HEK293 (cell line): ENCODE measurements around the gene SBF1.

ENCODE experiments used
- ZNF791 ChIP-seq: fragments of 450-650 bp; formaldehyde crosslinking; IDR thresholded peaks from 2 replicates; pipeline ENCODE4 v1.5.1; 2016; ENCODE audit warnings: missing biosample characterization, missing genetic modification characterization
- TF ChIP-seq, protein P1 (sequence below): fragments of 450-650 bp; formaldehyde crosslinking; IDR thresholded peaks from 2 replicates; pipeline ENCODE4 v1.5.1; 2016; ENCODE audit warnings: missing biosample characterization, missing genetic modification characterization

- TF ChIP-seq, protein P1, sequence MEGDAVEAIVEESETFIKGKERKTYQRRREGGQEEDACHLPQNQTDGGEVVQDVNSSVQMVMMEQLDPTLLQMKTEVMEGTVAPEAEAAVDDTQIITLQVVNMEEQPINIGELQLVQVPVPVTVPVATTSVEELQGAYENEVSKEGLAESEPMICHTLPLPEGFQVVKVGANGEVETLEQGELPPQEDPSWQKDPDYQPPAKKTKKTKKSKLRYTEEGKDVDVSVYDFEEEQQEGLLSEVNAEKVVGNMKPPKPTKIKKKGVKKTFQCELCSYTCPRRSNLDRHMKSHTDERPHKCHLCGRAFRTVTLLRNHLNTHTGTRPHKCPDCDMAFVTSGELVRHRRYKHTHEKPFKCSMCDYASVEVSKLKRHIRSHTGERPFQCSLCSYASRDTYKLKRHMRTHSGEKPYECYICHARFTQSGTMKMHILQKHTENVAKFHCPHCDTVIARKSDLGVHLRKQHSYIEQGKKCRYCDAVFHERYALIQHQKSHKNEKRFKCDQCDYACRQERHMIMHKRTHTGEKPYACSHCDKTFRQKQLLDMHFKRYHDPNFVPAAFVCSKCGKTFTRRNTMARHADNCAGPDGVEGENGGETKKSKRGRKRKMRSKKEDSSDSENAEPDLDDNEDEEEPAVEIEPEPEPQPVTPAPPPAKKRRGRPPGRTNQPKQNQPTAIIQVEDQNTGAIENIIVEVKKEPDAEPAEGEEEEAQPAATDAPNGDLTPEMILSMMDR: no peak
- TF ChIP-seq ZNF791 (tag by site-specific recombination): no peak
Observed at GRCh38 chr22:50400406-50400805, 74.4 kb downstream of the SBF1 start.
